ENCODE data around the gene MAP4K4.
A peak's percentile ranks its signal among the peaks of the same experiment; 100 is the strongest.
"Not testable (repeated sequence)": the region's sequence is repeated elsewhere in the genome, so short reads cannot be mapped to it uniquely, and the experiment has no call there.

The MAP4K4 gene

DNA sequence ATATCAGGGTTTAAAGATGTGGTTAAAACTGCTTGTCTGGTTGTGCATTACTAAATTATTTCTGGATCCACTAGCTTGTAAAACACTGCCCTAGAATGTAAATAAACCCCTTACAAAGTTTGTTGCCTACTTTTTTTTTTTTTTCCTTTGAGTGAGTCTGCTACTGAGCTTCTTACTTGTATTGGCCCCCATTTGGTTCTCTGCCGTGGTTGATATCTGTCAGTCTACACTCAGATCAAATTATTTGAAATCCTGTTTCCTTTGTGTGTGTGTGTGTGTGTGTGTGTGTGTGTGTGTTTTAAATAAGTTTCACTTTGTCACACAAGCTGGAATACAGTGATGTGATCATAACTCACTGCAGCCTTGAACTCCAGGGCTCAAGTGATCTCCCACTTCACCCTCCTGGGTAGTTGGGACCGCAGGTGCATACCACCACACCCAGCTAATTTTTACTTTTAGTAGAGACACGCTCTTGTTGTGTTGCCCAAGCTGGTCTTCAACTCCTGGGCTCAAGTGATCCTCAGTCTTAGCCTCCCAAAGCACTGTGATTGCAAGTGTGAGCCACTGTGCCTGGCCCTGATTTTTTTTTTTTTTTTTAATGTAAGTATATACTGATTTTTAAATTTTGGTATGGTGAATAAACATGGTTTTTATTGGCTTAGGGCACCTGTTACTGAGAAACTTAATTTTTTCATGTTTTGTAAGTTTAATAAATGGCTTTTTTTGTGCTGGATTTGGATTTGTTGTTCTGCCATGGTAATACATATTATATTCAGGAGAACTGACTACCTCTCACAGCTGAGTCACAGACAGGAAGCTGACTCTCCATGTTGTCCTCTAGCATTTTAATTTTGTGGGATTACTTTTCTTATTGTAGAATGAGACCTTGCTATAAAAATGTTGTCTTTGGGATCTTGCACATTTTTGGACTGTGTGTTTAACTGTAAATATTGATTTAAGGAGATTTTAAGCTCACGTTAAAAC is 48.5 kb downstream of the MAP4K4 start:
- no peak for DNase-seq

- no peak for DNase-seq
These were observed 50.5 kb downstream of the MAP4K4 start for GRCh38 chr2:101748000-101748399.

GRCh38 chr2:101748462-101748861 is 51.0 kb downstream of the MAP4K4 start:
- not testable (repeated sequence) for DNase-seq

- no peak for DNase-seq
These were observed 53.2 kb downstream of the MAP4K4 start for GRCh38 chr2:101750688-101751087.

GRCh38 chr2:101751276-101751815 is 53.8 kb downstream of the MAP4K4 start:
- DNase-seq = no peak

GRCh38 chr2:101751875-101752619 is 54.5 kb downstream of the MAP4K4 start:
- no peak for DNase-seq

DNA sequence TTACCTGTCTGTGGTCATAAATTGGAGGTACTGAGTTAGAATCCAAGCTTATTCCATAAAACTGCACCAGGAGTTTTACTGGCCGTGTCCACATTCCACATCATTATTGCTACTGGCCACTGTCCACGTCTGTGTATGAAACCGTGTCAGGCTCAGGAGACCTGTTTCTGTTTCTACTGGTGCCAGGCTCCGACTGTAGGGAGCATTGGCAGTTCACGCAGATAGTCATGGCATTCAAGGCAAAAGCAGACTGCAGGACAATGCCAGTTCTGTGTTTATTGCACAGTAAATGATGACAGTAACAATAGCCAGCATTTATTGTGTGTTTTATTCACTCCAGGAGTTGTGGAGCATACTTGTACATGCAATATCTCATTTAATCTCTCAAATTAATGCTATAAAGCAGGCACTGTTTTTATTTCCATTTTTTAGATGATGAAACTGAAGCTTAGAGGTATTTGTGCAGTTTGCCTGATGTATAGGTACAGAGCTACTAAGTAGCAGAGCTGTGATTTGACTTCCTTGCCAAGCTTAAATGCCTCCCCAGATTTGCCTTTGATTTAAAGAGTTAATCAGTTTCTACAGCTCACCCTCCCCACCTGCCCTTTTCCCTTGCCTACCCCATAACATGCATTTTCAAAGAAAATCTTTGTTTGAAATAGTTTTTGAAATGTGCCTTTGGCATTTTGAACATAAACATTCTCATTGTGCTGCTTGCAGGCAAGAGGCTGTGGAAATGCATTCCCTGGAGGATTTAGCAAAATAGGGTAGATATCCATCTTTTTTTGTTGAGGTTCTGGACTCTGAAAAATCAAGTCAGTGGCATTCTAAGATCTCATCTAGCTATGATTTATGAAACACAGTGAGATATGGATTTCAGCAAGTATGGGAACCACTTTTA is 55.5 kb downstream of the MAP4K4 start:
- no peak for DNase-seq

DNA sequence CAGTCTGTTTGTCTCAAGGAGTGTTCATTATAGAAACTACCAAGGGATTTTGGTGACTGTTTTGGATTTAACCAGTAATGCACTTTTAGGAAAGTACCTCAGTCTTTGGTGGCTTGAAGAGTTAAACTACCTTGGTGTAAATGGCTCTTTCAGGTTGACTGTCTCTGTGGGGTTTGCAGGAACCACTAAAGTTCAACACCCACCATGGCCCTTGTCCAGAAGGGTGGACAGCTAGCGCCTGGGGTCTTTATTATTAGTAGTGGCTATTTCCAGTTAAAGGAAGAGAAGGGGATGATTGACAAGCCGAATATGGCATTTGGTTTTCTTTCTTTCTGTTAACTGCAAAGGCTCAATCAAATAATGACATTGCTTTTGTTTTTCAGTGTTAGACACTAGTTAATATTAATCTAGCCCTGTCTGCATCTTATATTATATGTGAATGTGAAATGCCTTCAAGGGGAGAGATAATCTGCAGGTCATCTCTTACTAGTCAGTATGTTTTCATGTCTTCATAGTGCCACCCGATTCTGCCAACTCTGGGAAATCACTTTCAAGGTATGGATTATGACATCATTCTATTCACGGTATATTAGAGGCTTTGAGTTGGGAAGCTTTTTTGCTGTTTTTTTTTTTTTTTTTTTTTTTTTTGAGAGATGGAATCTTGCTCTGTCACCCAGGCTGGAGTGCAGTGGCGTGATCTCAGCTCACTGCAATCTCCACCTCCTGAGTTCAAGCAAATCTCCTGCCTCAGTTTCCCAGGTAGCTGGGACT is 56.4 kb downstream of the MAP4K4 start:
- no peak for DNase-seq

DNA sequence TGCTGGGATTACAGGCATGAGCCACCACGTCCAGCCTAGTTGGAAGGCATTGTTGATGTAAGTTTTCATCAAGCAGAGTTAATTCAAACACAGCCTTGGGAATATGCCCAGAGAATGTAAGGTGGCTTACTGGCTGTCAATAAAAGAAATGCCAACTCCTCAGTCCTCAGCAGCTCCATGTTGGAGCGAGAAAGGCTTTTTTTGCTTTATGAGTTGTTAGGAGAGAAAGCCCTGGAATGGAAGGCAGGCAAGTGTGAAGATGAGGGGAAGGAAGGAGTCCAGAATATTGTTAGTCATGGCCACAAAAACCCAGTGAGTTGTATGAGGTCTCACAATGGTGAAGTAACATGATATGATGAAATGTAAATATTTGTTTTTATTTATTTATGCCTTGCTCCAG is 57.1 kb downstream of the MAP4K4 start:
- DNase-seq = no peak

- no peak for DNase-seq
These were observed 58.8 kb downstream of the MAP4K4 start for GRCh38 chr2:101756266-101756665.

DNA sequence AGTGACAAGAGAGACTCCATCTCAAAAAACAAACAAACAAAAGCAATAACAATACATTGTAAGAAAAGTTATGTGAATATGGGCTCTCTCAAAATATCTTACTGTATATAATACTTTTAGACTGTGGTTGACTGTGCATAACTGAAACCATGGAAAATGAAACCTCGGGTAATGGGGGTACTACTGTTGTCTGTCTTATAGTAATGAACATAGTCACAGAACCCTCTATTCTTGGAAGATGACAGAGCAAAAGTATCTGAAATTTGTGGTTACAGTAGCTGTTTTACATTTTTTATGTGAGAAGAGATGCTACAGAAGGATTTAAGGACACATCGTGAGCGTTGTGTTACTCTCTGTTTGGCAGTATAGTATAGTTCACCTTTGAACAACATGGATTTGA is 60.5 kb downstream of the MAP4K4 start:
- peak; percentile 49 for DNase-seq

- DNase-seq = no peak
These were observed 61.7 kb downstream of the MAP4K4 start for GRCh38 chr2:101759162-101759561.

GRCh38 chr2:101762451-101763171 is 65.1 kb downstream of the MAP4K4 start:
- DNase-seq = no peak

DNA sequence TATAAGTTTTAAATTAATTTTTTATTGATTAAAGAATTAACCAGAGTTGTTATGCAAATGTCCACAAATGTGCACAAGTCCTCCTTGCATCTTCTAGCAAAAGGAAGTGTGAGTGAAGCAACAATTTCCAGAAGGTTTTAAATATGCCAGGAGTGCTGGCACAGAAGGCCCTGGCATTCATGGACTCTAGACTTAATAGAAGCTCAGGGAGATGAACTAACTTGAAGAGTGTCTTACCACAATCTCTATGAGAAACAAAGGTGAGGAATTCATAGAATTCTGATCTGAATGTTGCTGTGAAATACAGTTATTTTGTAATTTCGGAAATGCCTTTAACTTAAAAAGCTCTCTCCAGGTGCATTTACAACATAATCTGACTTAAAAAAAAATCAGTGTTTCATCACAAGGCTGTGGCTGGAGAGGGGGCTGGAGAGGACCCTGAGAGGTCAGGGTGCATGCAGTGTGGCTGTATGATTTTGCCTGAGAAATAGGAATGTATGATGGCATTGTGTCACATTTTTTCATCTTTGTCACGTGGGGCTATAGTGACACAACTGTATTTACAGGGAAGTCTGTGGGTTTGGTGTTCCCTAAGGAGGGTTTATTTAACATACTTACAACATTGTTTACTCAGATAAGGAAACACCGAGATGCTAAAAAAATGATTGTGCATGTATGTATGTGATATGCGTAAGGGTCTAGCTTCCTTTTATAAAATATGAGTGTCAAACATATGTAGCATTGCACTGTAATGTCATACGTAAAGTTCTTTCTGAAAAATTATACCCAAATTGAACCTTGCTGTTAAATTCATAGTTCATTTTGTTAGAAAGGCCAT is 66.2 kb downstream of the MAP4K4 start:
- DNase-seq = no peak

GRCh38 chr2:101766337-101766736 is 68.8 kb downstream of the MAP4K4 start:
- no peak for DNase-seq

DNA sequence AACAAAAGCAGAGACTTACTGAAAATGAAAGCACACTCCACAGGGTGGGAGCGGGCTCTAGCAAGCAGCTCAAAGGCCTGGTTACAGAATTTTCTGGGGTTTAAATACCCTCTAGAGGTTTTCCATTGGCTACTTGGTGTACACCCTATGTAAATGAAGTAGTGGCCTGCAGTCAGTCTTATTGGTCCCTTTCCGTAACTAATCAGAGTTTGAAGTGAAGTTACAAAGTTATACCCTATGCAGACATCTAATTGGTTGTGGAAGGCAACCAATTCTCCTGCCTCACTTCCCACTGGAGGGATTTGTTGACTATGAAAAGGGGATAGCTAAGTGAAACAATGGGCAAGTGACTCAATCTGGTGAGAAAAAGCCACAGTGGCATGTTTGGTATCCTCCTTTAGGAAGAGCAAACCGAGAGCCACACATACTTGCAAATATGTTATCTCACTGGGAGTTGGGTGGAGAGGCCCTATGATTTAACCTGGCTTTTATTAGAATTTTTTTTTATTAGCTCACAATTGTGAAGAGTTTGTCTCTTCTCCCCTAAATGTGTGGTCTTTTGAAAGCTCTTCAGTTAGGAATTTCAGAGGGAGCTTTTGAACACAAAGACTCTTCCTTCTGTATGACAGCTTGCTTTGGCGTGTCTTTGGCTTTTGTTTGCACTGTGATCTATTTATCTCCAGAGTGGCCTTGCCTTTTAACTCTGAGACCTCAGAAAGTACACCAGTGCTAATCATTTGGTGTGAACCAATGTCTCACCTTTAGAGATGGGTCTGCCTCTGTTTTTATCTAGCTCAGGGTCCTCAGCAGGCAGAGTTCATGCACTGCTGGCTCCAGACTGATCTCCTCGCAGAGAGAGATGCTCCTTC is 69.6 kb downstream of the MAP4K4 start:
- DNase-seq = no peak

GRCh38 chr2:101768556-101769220 is 71.2 kb downstream of the MAP4K4 start:
- no peak for DNase-seq

DNA sequence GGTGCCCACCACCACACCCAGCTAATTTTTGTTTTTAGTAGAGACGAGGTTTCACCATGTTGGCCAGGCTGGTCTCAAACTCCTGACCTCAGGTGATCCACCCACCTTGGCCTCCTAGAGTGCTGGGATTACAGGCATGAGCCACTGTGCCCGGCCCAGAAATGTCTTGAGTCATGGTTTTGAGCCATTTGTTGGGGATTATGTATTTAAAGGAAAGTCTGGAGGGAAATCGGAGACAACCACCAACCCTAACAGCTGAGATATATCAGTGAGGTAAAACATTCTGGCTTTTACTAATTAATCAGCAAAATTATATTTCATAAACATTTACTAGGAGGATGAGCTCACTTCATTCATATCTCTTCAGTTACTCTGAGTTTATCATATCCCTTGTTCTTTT is 72.2 kb downstream of the MAP4K4 start:
- DNase-seq = not testable (repeated sequence)

DNA sequence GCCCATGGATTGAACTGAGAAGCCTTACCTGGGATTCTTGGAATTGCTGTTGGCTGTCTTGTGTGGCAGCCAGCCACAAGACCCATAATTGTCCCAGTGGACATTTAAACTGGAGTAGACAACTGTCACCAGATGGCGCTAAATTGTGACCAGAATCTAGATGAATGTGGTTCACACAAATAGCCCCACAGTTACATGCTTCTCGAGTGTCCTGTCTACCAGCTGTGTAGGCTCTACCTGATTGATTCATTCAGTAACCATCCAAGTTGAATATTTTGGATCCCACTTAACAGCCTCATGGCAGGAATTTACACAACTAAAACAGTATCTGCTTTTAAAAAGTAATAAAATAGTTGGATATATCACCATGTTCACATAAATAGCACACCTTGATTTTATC is 73.2 kb downstream of the MAP4K4 start:
- peak; percentile 23 for DNase-seq

Measured in stimulated activated CD4-positive, alpha-beta T cell treated with anti-CD3 and anti-CD28 coated beads, Interleukin-4, amount 100 ng/mL, for 24 hours (primary cell).